K562 (cell line): ENCODE results near the gene TSPAN13. TPM values are rescaled to one million over a fixed set of nuclear protein-coding genes. Genes with fewer than 3 reads are reported as not detected.
A peak's percentile ranks its signal among the peaks of the same experiment; 100 is the strongest.

Experiments
- ATF1 ChIP-seq, 2 experiments: fragments of 450-650 bp in 1 of 2; IDR thresholded peaks; 2 replicates each; pipeline ENCODE4 v1.6.1; 2016; ENCODE audit warnings: missing compliant biosample characterization in 1 of 2, missing genetic modification characterization in 1 of 2
- BDP1 ChIP-seq: IDR thresholded peaks from 3 replicates; pipeline ENCODE4 v1.6.1; 2011; ENCODE audit not compliant: insufficient read length, insufficient read depth
- CAMTA2 ChIP-seq: fragments of 250-450 bp; sonication (Bioruptor Pico); conservative IDR thresholded peaks from 2 replicates; pipeline ENCODE4 v1.5.1; 2022
- CHD4 ChIP-seq: fragments of 200-600 bp; sonication (generic); IDR thresholded peaks from 3 replicates; pipeline ENCODE4 v1.6.1; 2012; ENCODE audit warnings: low read depth, mild to moderate bottlenecking, mixed read lengths, low read length, inconsistent platforms; ENCODE audit not compliant: insufficient read depth, insufficient replicate concordance, poor library complexity, severe bottlenecking
- CREBBP ChIP-seq: IDR thresholded peaks from one replicate; pipeline ENCODE4 v1.6.1; 2012; ENCODE audit warnings: low read depth, mild to moderate bottlenecking, control low read depth, inconsistent platforms, low read length
- DIDO1 ChIP-seq: fragments of 450-650 bp; IDR thresholded peaks from 2 replicates; pipeline ENCODE4 v1.6.1; 2016; ENCODE audit warnings: low read depth, missing biosample characterization, missing genetic modification characterization
- KLF1 ChIP-seq: fragments of 450-650 bp; IDR thresholded peaks from 2 replicates; pipeline ENCODE4 v1.6.1; 2016; ENCODE audit warnings: missing genetic modification characterization, missing compliant biosample characterization
- MCM3 ChIP-seq: fragments of 450-650 bp; IDR thresholded peaks from 2 replicates; pipeline ENCODE4 v1.6.1; 2016
- MGA ChIP-seq: fragments of 450-650 bp; IDR thresholded peaks from 2 replicates; pipeline ENCODE4 v1.6.1; 2016; ENCODE audit warnings: mild to moderate bottlenecking, moderate library complexity
- MXI1 ChIP-seq: IDR thresholded peaks from 2 replicates; pipeline ENCODE4 v1.6.1; 2011; ENCODE audit warnings: low read depth, mild to moderate bottlenecking, improper control_type of control experiment, low read length
- PTBP1 ChIP-seq: fragments of 200-400 bp; formaldehyde crosslinking; IDR thresholded peaks from 2 replicates; pipeline ENCODE4 v1.6.1; 2017; ENCODE audit warnings: low read depth, low read length
- SMARCA4 ChIP-seq: fragments of 450-650 bp; IDR thresholded peaks from 2 replicates; pipeline ENCODE4 v1.6.1; 2016
- ZBTB26 ChIP-seq: fragments of 450-650 bp; formaldehyde crosslinking; IDR thresholded peaks from 2 replicates; pipeline ENCODE4 v1.4.0; 2022; ENCODE audit warnings: missing genetic modification characterization
- ZNF589 ChIP-seq: fragments of 200-800 bp; sonication (Bioruptor generic); IDR thresholded peaks from 2 replicates; pipeline ENCODE4 v1.6.1; 2016; ENCODE audit warnings: low read depth, missing genetic modification characterization, missing compliant biosample characterization
- ZNF780A ChIP-seq: fragments of 250-450 bp; sonication (Bioruptor Pico); IDR thresholded peaks from 2 replicates; pipeline ENCODE4 v1.5.0; 2021; ENCODE audit warnings: mild to moderate bottlenecking
- ZZZ3 ChIP-seq: fragments of 450-650 bp; IDR thresholded peaks from 2 replicates; pipeline ENCODE4 v1.6.1; 2016; ENCODE audit warnings: antibody characterized with exemption, mild to moderate bottlenecking, moderate library complexity
- polyA plus RNA-seq, 8 experiments: library from polyadenylated mRNA; depleted of rRNA in 4 of 8; stranded (reverse) in 5 of 8; unstranded in 3 of 8; fragments of >200 nt; fragmentation: Nextera tagmentation in 2 of 8; fragmentation: Illumina TruSeq in 1 of 8; extraction: Ambion mirVana in 2 of 8; extraction: Trizol in 1 of 8; gene quantifications; 2 replicates each; pipeline versions ENCODE4 v1.2.1 to v1.2.3, GENCODE V29; 2011 to 2014; ENCODE audit warnings: inconsistent platforms in 1 of 8, missing spikeins in 1 of 8
- total RNA-seq, 7 experiments: library from RNA; depleted of rRNA in 6 of 7; stranded (reverse); fragments of >200 nt in 6 of 7; fragmentation: Illumina TruSeq in 2 of 7; extraction: Trizol in 2 of 7; gene quantifications; 2 replicates each; pipeline versions ENCODE4 v1.2.1 to v1.2.3, GENCODE V29; 2011 to 2021; ENCODE audit warnings: low replicate concordance in 1 of 7

TSPAN13 gene
- total and polyA plus RNA-seq, 9 of the 15 experiments (the other 6 are each of a cell fraction or from before 2014, with no cell fraction given) = 7.8 to 46.3 (median 20.0) TPM

- TF ChIP-seq ZBTB26 = no peak
- no peak for TF ChIP-seq KLF1 (tag)
- no peak for TF ChIP-seq DIDO1
- TF ChIP-seq BDP1 = no peak
- TF ChIP-seq CHD4 = no peak
- TF ChIP-seq MXI1 = no peak
- no peak for TF ChIP-seq CAMTA2 (CRISPR knock-in tag)
- no peak for TF ChIP-seq ZZZ3
- TF ChIP-seq CREBBP = no peak
- TF ChIP-seq PTBP1 = no peak
- TF ChIP-seq ZNF589 (CRISPR knock-in tag) = no peak; the same call in 1 of the 2 replicates
- 0 out of 2 replicates have a peak, but pooled peaks have one; percentile 21 for TF ChIP-seq MGA
- TF ChIP-seq MCM3 = no peak
- TF ChIP-seq ZNF780A (CRISPR knock-in tag) = no peak
- TF ChIP-seq ATF1 (CRISPR knock-in tag; IDR thresholded peaks at IDR 0.05) = no peak
- peak; percentile 84 for TF ChIP-seq ATF1 (tag; IDR thresholded peaks at IDR 0.05)
- TF ChIP-seq SMARCA4 = 0 out of 2 replicates have a peak, but pooled peaks have one; percentile 15
Measured at GRCh38 chr7:16753102-16753931, at the start of gene TSPAN13 (continued).
